ENCODE measurements around the gene POLR2J. TPM values are rescaled to one million over a fixed set of nuclear protein-coding genes. Genes with fewer than 3 reads are reported as not detected.

Gene POLR2J
- total RNA-seq (2022; extraction: Qiagen RNA extraction; ENCODE audit: low read depth): 105 to 118 TPM (median 109 TPM) in 5 replicates

GRCh38 chr7:102478314-102479208, at the start of gene POLR2J:
Gene POLR2J (minus strand): TSS chr7:102478922. CDS start chr7:102478860, 62 bp downstream.

GRCh38 chr7:102517550-102518147, 38.9 kb upstream of the POLR2J start, which contains the start of gene RASA4B:
Gene RASA4B (minus strand): TSS chr7:102517777. CDS start chr7:102517710, 67 bp downstream.

GRCh38 chr7:102464577-102465280, 14.0 kb downstream of the POLR2J start, which contains the start of the genes ALKBH4 and LRWD1:
Gene ALKBH4 (minus strand): TSS chr7:102464863. CDS start chr7:102464836, 27 bp downstream.
Gene LRWD1 (plus strand): TSS chr7:102464984. CDS start chr7:102465081, 97 bp downstream.

GRCh38 chr7:102433219-102434038, 45.3 kb downstream of the POLR2J start, which contains the start of gene ORAI2:
Gene ORAI2 (plus strand): TSS chr7:102433575. CDS start chr7:102438957, 5,382 bp downstream.

Other genes with a start within 250 kb of the POLR2J start
- 1.7 to 3.7 TPM (median 3.3 TPM) in 5 replicates for gene SH2B2, start 192.1 kb downstream of the POLR2J start, total RNA-seq (2022; extraction: Qiagen RNA extraction; ENCODE audit: low read depth)
- gene SPDYE6, start 122.5 kb downstream of the POLR2J start, total RNA-seq (2022; extraction: Qiagen RNA extraction; ENCODE audit: low read depth): not detected in 5 replicates
- 21.5 to 24.7 TPM (median 23.7 TPM) in 5 replicates for gene PRKRIP1, start 82.6 kb downstream of the POLR2J start, total RNA-seq (2022; extraction: Qiagen RNA extraction; ENCODE audit: low read depth)
- 25.6 to 39.5 TPM (median 38.0 TPM) in 5 replicates for gene ORAI2, start 45.3 kb downstream of the POLR2J start, total RNA-seq (2022; extraction: Qiagen RNA extraction; ENCODE audit: low read depth)
- gene ALKBH4, start 14.1 kb downstream of the POLR2J start, total RNA-seq (2022; extraction: Qiagen RNA extraction; ENCODE audit: low read depth): 9.3 to 12.9 TPM (median 11.5 TPM) in 5 replicates
- 22.8 to 33.4 TPM (median 26.4 TPM) in 5 replicates for gene LRWD1, start 13.9 kb downstream of the POLR2J start, total RNA-seq (2022; extraction: Qiagen RNA extraction; ENCODE audit: low read depth)
- 1.0 to 2.1 TPM (median 1.5 TPM) in 5 replicates for gene RASA4B, start 38.9 kb upstream of the POLR2J start, total RNA-seq (2022; extraction: Qiagen RNA extraction; ENCODE audit: low read depth)
- gene UPK3BL2, start 64.8 kb upstream of the POLR2J start, total RNA-seq (2022; extraction: Qiagen RNA extraction; ENCODE audit: low read depth): 1.6 to 2.3 TPM (median 2.0 TPM) in 5 replicates
- not detected in 5 replicates for gene SPDYE2, start 72.3 kb upstream of the POLR2J start, total RNA-seq (2022; extraction: Qiagen RNA extraction; ENCODE audit: low read depth)
- 16.2 to 72.1 TPM (median 35.8 TPM) in 5 replicates for gene POLR2J3, start 93.7 kb upstream of the POLR2J start, total RNA-seq (2022; extraction: Qiagen RNA extraction; ENCODE audit: low read depth)
- gene RASA4, start 137.8 kb upstream of the POLR2J start, total RNA-seq (2022; extraction: Qiagen RNA extraction; ENCODE audit: low read depth): 1.7 to 2.7 TPM (median 2.3 TPM) in 5 replicates
- 7.1 to 16.1 TPM (median 11.6 TPM) in 5 replicates for gene UPK3BL1, start 163.9 kb upstream of the POLR2J start, total RNA-seq (2022; extraction: Qiagen RNA extraction; ENCODE audit: low read depth)
- gene SPDYE2B, start 171.4 kb upstream of the POLR2J start, total RNA-seq (2022; extraction: Qiagen RNA extraction; ENCODE audit: low read depth): not detected in 5 replicates
- 0.21 to 0.51 TPM (median 0.42 TPM) in 5 replicates for gene POLR2J2, start 192.7 kb upstream of the POLR2J start, total RNA-seq (2022; extraction: Qiagen RNA extraction; ENCODE audit: low read depth)